ENCODE results near the gene SLC6A13.
"Not testable (repeated sequence)": the region's sequence is repeated elsewhere in the genome, so short reads cannot be mapped to it uniquely, and the experiment has no call there.

SLC6A13 gene

GRCh38 chr12:232731-233614 is 29.7 kb downstream of the SLC6A13 start:
- no peak for DNase-seq

- no peak for DNase-seq
Measured at GRCh38 chr12:230925-231671, 31.5 kb downstream of the SLC6A13 start.

- no peak for DNase-seq
Measured at GRCh38 chr12:229441-230191, 33.0 kb downstream of the SLC6A13 start.

DNA sequence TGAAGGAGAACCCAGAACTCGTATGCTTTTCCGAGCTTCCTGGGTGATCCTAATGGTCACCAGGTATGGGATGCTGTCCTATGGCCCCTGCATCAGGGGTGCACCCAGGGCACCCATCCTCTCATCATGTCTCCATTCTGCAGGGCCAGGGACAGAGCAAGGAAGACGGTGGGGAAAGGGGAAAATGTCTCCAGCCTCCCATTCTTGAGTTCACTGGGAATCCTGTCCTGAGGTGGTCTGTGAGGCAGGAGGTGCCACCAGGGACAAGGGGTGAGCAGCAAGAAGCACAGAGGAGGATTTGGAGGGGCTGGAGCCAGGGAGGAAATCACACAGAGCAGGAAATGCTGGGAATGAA is 33.8 kb downstream of the SLC6A13 start:
- DNase-seq = no peak

GRCh38 chr12:227923-228845 is 34.5 kb downstream of the SLC6A13 start:
- DNase-seq = no peak

- no peak for DNase-seq
Measured at GRCh38 chr12:227286-227915, 35.2 kb downstream of the SLC6A13 start.

- no peak for DNase-seq
Measured at GRCh38 chr12:226401-226800, 36.2 kb downstream of the SLC6A13 start.

DNA sequence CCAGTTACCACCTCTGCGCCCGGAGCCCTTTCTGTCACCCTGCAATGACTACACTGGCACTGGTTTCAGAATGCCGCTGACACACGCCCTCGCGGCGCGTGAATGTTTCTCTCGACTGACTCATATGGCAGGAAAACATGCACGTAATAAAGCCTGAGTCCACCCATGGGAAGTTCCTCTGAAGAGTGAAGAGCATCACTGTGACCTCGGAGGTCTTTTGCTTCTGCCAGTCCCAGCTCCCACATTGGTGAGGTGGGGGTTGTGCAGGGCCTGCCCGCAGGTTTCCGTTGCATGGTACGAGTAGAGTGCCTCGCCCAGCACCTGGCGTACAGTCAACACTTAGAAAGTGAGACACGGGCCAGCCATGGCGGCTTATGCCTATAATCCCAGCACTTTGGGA is 37.6 kb downstream of the SLC6A13 start:
- DNase-seq = no peak

DNA sequence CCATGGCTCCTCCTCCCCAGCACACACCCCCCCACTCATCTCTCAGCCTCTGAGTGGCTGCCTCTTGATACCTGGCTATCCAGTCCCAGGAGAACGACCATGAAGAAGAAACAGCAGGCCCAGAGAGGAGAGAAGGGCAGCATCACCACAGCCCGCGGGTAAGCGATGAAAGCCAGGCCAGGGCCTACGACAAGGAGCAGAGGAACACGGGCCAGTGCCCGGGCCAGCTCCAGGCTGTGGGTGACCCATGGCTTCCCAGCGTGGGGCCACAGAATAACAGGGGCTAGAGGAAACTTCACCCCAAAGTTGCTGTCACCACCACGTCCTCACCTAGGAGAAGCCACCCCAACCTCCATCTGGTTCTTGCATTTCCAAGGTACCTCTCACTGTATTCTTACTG is 38.3 kb downstream of the SLC6A13 start:
- no peak for DNase-seq

DNA sequence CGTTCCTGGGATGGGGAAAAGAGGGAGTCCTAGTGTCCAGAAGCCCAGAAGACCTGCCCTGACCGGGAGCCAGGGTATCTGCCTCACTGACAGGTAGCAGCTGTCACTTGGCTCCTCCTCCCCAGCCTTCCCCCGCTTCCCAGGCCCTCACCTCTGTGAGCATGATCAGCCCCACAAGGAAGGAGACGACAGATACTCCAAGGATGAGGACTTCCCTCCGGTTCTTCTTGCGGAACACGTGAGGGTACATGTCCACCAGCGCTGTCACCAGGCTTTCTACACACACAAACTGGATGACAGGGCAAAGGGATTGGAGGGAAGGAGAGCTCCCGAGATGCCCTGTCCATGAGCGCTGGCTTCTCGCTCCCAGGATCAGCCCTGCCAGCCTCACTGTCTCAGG is 38.8 kb downstream of the SLC6A13 start:
- no peak for DNase-seq

GRCh38 chr12:221736-222135 is 40.9 kb downstream of the SLC6A13 start:
- DNase-seq = no peak

DNA sequence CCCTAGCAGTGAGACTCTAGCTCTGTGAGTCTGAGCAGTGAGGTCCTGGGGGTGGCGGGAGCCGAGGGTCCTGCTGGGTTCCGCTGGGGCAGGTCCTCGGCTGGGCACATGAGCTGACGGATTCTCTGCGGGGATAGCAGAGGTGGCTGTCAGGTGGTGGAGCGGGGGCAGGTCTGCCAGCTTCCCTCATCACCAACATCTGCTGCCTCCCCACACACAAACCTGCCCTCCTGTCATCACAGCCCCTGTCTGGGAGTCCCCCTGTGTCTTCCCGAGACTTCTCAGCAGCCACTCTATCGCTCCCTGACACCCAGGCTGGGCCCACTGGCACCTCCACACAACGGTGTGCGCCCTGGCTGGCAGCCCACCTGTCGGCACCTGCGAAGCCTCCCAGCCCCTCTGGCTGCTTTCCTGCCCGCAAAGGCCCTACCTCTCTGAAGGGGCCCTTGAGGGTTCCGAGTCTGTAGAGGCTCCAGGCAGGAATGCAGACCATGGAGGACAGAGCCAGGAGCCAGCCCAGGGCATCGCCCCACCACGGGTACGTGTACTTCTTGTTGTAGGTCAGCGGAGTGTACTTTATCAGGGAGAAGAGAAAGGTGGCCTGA is 41.6 kb downstream of the SLC6A13 start:
- no peak for DNase-seq

DNA sequence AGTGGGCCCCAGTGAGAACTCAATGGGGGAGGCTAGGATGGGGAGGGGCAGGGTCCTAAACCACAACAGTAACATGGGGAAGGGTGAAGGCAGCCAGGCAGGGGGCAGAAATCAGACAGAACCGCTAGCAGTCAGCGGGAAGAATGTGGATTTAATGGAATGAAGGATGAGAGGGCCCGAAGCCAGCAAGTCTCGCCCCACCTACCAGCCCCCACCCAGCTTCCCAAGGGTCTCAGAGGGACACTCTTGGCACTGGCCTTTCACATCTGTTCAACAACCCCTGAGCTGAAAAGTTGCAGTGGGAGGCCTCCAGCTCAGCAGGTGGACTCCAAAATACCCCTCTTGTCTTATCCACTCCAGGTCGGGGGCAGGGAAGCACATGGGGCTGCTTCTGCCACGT is 42.1 kb downstream of the SLC6A13 start:
- DNase-seq = no peak

- no peak for DNase-seq
Measured at GRCh38 chr12:219891-220352, 42.7 kb downstream of the SLC6A13 start.

DNA sequence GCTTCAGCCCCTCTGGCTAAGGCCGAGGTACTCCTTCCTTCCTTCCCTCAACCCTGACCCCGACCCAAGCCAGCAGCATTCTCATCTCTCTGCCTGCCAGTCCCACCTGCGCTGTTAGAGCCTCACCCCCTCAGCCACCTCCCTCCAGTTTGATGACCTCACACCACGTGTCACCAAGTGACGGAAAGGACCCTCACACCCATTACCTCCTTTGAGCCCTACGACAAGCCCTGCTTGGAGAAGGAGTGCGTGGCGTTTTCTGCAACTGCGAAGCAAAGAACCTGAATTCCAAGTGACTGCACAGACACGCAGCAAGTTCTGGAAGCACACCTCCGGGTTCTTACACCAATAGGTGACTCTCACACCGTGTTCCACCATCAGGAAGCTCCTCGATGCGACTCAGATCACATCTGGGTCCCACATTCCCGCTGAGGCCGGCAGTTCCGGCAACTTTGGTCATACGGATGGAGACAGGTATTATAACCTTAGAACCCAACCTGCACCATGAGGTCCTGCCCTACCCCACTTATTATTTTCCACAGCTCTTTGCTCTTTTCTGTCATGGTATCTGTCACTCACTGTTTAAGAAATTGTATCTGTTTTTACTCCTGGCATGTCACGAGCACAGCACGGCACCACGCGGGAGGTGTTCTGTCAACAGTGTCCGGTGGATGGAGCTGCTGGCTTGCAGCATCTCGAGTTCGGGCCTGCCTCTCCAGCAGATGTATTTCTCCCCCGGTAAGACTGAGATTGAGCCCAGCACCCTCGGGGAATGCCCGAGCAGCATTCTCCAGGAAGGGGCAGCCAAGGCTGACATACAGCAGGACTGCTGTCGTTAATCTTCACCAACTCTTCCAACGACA is 43.7 kb downstream of the SLC6A13 start:
- no peak for DNase-seq

GRCh38 chr12:218221-218620 is 44.4 kb downstream of the SLC6A13 start:
- no peak for DNase-seq

DNA sequence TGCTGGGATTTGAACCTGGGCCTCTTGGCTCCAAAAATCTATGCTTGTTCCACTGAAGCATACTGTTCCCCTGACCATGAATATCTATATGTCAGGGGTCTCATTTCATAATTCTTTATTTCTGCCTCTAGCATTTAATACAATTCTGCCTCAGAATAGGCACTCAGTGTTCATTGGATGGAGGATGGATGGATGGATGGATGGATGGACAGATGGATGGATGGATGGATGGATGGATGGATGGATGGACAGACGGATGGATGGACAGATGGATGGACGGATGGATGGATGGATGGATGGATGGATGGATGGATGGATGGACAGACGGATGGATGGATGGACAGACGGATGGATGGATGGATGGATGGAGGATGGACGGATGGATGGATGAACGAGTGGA is 45.6 kb downstream of the SLC6A13 start:
- DNase-seq = not testable (repeated sequence)

DNA sequence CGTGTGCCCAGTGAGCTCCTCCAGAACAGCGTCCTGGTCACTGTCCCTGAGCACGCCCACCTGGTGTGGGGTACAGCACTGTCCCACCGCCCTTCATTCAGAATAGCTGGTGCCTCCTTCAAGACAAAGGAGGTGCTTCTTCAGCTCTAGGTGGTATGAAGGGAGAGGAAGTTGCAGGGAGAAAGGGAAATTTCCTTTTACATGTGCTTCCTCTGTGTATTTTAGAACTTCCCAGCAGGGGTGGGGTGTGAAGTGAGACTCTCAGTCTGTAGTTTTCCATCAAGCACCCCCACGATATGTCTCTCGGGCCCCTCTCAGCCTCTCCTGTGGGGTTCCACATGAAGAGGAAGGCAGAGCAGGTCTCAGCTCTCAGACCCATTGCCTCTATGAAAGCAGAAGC is 47.5 kb downstream of the SLC6A13 start:
- DNase-seq = no peak

- DNase-seq = no peak
Measured at GRCh38 chr12:214003-214741, 48.5 kb downstream of the SLC6A13 start, which contains the start of gene SLC6A12. Gene SLC6A12, minus strand, starts transcription at chr12:214157. Its CDS starts 4,171 bp downstream, at chr12:209986.

Measured in central memory CD4-positive, alpha-beta T cell (primary cell).